HG02798 (cell line): Measurements from ENCODE around the gene C13orf46.

Experiments used
- ATAC-seq: cut with Tn5 transposase; IDR thresholded peaks from one replicate; pipeline ENCODE4 v1.9.1; 2021; ENCODE audit warnings: mild to moderate bottlenecking; ENCODE audit not compliant: unreplicated experiment, poor library complexity

C13orf46 gene

GRCh38 chr13:114010401-114011101, 36.7 kb upstream of the C13orf46 start:
- ATAC-seq, result no peak

- ATAC-seq, result no peak
Observed at GRCh38 chr13:114009590-114010400, 35.9 kb upstream of the C13orf46 start.

GRCh38 chr13:114008964-114009589, 35.2 kb upstream of the C13orf46 start:
- ATAC-seq, result no peak

GRCh38 chr13:114007566-114007965, 33.7 kb upstream of the C13orf46 start:
- no peak for ATAC-seq

GRCh38 chr13:114005206-114005724, 31.4 kb upstream of the C13orf46 start:
- no peak for ATAC-seq

- no peak for ATAC-seq
Observed at GRCh38 chr13:114004420-114005205, 30.7 kb upstream of the C13orf46 start.

GRCh38 chr13:114002771-114003321, 29.0 kb upstream of the C13orf46 start:
- ATAC-seq, result no peak

GRCh38 chr13:114002009-114002544, 28.2 kb upstream of the C13orf46 start:
- ATAC-seq, result no peak

GRCh38 chr13:114001331-114002008, 27.6 kb upstream of the C13orf46 start:
- ATAC-seq, result no peak

GRCh38 chr13:114000151-114001040, 26.5 kb upstream of the C13orf46 start:
- ATAC-seq, result no peak

- ATAC-seq, result no peak
Observed at GRCh38 chr13:113999618-113999910, 25.7 kb upstream of the C13orf46 start.

- ATAC-seq, result no peak
Observed at GRCh38 chr13:113998781-113999617, 25.1 kb upstream of the C13orf46 start.

- no peak for ATAC-seq
Observed at GRCh38 chr13:113997845-113998751, 24.2 kb upstream of the C13orf46 start.

GRCh38 chr13:113996912-113997745, 23.3 kb upstream of the C13orf46 start:
- ATAC-seq, result no peak

- no peak for ATAC-seq
Observed at GRCh38 chr13:113996081-113996911, 22.4 kb upstream of the C13orf46 start.
